GM21423 (cell line): ENCODE results near the gene ZNF677.
"Not testable (repeated sequence)": the region's sequence is repeated elsewhere in the genome, so short reads cannot be mapped to it uniquely, and the experiment has no call there.

Source experiments
- ATAC-seq: cut with Tn5 transposase; IDR thresholded peaks from one replicate; pipeline ENCODE4 v1.9.1; 2021; ENCODE audit warnings: mild to moderate bottlenecking, moderate library complexity; ENCODE audit not compliant: unreplicated experiment

The ZNF677 gene

GRCh38 chr19:53195265-53195903, 59.3 kb downstream of the ZNF677 start:
- ATAC-seq: no peak

GRCh38 chr19:53193535-53194222, 61.0 kb downstream of the ZNF677 start:
- no peak for ATAC-seq

- ATAC-seq: no peak
Observed at GRCh38 chr19:53192771-53193534, 61.7 kb downstream of the ZNF677 start, which contains the start of gene ZNF665. Gene ZNF665, minus strand, starts transcription at chr19:53193358. Its CDS starts 10,460 bp downstream, at chr19:53182898.

- ATAC-seq: no peak
Observed at GRCh38 chr19:53190253-53190652, 64.4 kb downstream of the ZNF677 start.

GRCh38 chr19:53189691-53190198, 64.9 kb downstream of the ZNF677 start:
- ATAC-seq: not testable (repeated sequence)
